ENCODE measurements around the gene RASGEF1B. TPM values are rescaled to one million over a fixed set of nuclear protein-coding genes. Genes with fewer than 3 reads are reported as not detected.
"Not testable (repeated sequence)": the region's sequence is repeated elsewhere in the genome, so short reads cannot be mapped to it uniquely, and the experiment has no call there.

Gene RASGEF1B
- polyA plus RNA-seq, 3 donors = 2.1 to 11.5 (median 10.8) TPM

DNA sequence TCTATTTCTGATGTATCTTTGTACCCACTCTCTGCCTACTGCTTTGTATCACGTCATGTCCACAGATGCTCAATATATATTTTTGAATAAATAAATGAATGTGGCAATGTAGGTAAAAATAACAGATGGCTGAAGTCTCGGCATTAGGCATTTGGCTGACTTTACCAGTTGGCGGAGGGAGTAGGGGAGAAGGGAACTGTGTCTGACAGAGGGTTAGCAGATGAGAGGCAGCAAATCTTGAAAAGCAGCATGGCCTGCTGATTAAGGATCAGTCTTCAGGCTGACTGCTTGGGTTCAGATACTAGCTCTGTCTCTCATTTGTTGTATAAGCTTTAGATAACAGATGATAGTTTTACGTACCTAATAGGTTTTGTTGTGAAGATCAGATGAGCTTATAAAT is 31.9 kb upstream of the RASGEF1B start:
- H3K27ac ChIP-seq (ENCODE audit: low read depth, low read length) = no peak overlapping the region
- WGBS, 3 donors = 79 to 89% (median 84%) methylated on average over 4 of the region's 4 CpGs

GRCh38 chr4:81502564-81502963 is 30.9 kb upstream of the RASGEF1B start:
- no peak overlapping the region for H3K27ac ChIP-seq (ENCODE audit: low read depth, low read length)
- 66 to 89% (median 85%) methylated on average over 4 of the region's 4 CpGs for WGBS, 3 donors

DNA sequence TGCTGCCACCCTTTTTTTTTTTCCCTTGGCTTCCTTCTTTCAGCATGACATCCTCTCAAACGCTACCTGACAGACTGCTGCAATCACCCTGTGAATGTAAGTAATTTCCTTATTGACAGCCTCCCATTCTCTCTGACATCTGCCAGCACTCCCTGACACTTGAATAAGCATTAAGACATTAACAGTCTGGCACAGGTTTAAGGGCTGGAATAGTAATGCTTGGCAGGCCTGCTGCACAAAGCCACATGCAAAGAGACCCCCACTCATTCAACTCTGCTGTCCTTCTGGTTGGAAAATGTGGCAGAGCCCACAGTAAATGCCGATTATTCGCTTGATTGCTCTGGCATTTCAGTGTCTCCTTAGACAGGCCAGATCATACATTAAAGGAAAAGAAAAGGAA is 28.1 kb upstream of the RASGEF1B start:
- H3K27ac ChIP-seq (ENCODE audit: low read depth, low read length) = no peak overlapping the region
- WGBS, 3 donors = 53 to 74% (median 68%) methylated on average over 3 of the region's 3 CpGs

GRCh38 chr4:81498551-81499099 is 26.9 kb upstream of the RASGEF1B start:
- 61 to 88% (median 82%) methylated on average over 1 of the region's 1 CpG for WGBS, 3 donors
- H3K27ac ChIP-seq (ENCODE audit: low read depth, low read length) = no peak overlapping the region

DNA sequence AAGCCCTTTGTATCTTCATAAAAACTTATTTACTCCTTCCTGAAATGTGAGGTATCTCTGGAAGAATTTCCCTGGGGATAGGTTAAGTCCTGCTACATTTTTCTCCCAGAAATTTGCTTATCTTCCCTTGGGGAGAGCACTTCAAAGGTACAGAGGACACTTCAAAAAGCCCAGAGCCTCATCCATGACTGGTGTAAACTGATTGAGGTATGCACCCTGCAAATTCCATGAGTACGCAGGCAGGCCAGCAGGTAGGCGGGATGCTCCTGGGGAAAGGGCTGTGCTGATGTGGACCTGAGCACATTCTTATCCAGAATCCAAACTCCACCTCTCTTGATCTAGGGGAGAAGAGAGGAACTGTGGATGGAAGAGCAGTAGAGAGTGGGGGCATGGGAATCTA is 26.3 kb upstream of the RASGEF1B start:
- no peak overlapping the region for H3K27ac ChIP-seq (ENCODE audit: low read depth, low read length)
- 91 to 98% (median 95%) methylated on average over 2 of the region's 2 CpGs for WGBS, 3 donors

GRCh38 chr4:81495345-81495744 is 23.6 kb upstream of the RASGEF1B start:
- H3K27ac ChIP-seq (ENCODE audit: low read depth, low read length) = no peak overlapping the region

- WGBS, 3 donors = 0 to 2% (median 1%) methylated on average over 1 of the region's 1 CpG
- H3K27ac ChIP-seq (ENCODE audit: low read depth, low read length) = no peak overlapping the region
Measured at GRCh38 chr4:81494031-81494431, 22.3 kb upstream of the RASGEF1B start.

DNA sequence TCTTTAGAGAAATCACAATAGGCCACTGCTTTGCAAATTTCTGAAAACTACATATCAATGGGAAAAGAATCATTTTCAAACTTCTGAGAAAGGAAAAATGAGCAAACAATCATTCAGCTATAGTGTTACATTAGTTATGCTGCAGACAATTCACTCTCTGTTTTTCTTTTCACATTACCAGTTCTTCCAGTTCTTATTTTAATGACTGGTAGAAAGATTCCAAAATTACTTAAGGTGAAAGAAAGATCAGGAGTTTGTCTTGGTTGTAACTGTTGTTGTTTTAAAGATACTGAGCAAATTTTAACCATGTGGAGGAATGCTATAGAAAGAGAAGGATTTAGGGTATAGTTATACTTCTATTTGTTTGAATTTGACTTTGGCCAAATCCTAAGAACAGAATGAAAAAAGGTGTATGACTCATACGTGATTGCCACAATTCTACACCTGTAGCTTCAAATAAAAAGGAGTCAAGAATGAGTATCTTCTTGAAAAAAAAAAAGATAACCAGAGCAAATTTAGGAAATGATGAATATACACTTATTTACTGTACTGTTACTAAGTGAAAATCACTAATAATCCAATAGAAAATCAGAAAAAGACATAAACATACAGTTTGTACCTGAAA is 21.0 kb upstream of the RASGEF1B start:
- H3K27ac ChIP-seq (ENCODE audit: low read depth, low read length) = no peak overlapping the region
- 69 to 89% (median 87%) methylated on average over 1 of the region's 1 CpG for WGBS, 3 donors

GRCh38 chr4:81491943-81492342 is 20.2 kb upstream of the RASGEF1B start:
- 40 to 83% (median 43%) methylated on average over 1 of the region's 1 CpG for WGBS, 3 donors
- no peak overlapping the region for H3K27ac ChIP-seq (ENCODE audit: low read depth, low read length)

DNA sequence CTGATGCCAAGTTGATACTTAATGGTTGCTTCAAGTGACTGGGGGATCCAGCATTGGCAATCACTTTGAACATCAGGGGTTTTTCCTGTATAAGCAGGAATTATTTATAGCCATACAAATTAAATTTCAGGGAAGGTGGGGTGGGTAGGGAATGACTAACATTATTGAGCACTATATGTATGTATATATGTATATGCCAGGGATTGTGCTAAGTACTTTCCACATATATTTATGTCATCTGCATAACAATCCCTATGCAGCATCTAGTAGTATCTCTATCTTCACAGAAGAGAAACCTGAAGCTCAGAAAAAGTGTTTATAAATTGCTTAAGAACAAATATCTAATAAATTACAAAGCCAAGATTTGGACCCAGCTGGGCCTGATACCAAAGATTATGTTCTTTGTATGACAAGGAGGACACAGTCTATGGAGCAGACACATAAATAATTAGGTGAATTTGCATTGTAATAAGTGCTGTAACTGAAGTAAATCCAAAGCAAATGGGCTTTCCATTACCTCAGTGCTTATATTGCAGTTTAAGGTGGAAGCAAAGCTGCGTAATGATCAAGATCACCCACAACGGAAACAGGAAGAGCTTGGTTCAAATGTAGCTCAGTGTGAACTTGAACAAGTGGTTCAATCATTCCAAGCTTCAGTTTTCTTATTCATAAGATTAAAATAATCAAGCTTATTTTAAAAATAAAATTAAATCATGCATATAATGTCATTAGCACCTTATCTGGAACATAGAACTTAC is 18.9 kb upstream of the RASGEF1B start:
- H3K27ac ChIP-seq (ENCODE audit: low read depth, low read length) = no peak overlapping the region
- WGBS, 3 donors = 55 to 76% (median 56%) methylated on average over 2 of the region's 2 CpGs

GRCh38 chr4:81486502-81486901 is 14.8 kb upstream of the RASGEF1B start:
- H3K27ac ChIP-seq (ENCODE audit: low read depth, low read length) = no peak overlapping the region
- 63 to 95% (median 93%) methylated on average over 1 of the region's 1 CpG for WGBS, 3 donors

GRCh38 chr4:81485310-81485980 is 13.7 kb upstream of the RASGEF1B start:
- H3K27ac ChIP-seq (ENCODE audit: low read depth, low read length) = no peak overlapping the region

GRCh38 chr4:81482326-81482725 is 10.6 kb upstream of the RASGEF1B start:
- H3K27ac ChIP-seq (ENCODE audit: low read depth, low read length) = no peak overlapping the region
- 41 to 72% (median 60%) methylated on average over 3 of the region's 3 CpGs for WGBS, 3 donors

More at GRCh38 chr4:81485310-81485980, 13.7 kb upstream of the RASGEF1B start:
- WGBS, 3 donors = 62 to 82% (median 71%) methylated on average over 5 of the region's 5 CpGs

GRCh38 chr4:81481151-81481550 is 9.4 kb upstream of the RASGEF1B start:
- 60 to 90% (median 87%) methylated on average over 3 of the region's 3 CpGs for WGBS, 3 donors
- H3K27ac ChIP-seq (ENCODE audit: low read depth, low read length) = no peak overlapping the region

DNA sequence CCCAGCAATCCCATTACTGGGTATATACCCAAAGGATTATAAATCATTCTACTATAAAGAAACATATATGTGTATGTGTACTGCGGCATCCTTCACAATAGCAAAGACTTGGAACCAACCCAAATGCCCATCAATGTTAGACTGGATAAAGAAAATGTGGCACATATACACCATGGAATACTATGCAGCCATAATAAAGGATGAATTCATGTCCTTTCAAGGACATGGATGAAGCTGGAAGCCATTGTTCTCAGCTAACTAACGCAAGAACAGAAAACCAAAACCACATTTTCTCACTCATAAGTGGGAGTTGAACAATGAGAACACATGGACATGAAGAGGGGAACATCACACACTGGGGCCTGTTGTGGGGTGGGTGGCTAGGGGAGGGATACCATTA is 7.9 kb upstream of the RASGEF1B start:
- WGBS, 3 donors = 60 to 76% (median 65%) methylated on average over 2 of the region's 2 CpGs
- H3K27ac ChIP-seq (ENCODE audit: low read depth, low read length) = not testable (repeated sequence)

- 77 to 89% (median 87%) methylated on average over 19 of the region's 19 CpGs for WGBS, 3 donors
- H3K27ac ChIP-seq (ENCODE audit: low read depth, low read length) = not testable (repeated sequence)
Measured at GRCh38 chr4:81473331-81474265, 1.9 kb upstream of the RASGEF1B start.

DNA sequence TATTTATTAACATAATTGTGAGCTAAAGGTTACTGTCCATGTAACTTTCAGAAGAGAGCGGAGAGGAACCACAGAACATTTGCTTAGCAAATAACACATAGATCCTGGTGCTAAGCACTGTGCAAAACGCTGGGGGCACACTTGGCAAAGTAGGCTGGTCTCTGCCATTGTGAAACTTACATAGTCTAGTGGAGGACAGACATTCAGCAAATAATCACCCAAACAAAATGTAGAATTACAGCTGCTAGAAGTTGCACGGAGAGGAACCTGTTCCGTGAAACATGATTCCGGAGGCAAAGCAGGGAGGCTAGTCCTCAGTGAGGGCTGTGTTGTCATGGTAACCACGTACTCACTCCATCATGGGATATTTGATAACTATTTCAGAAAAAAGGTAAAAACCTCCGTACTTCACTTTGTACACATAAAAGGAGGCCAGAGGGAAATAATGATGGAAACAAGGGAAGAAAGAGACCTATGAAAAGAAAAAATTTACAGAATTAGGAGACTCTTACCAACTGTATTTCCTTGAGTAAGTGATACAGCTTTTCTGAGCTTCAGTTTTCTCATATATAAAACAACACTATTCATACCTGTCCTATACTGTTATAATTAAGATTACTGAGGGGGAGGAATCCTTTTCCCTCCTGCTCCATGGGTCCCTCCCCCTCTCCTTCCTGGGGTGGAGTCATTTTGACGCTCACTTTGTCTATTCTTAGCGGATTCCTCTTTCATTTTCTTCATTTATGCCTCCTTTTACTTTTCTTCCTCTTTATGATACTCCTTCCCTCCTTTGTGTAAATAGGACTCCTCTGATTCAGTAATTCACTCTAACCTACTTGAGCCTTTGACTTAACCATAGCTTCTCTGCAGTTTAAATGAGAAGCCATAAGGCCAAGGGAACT is 825 bp upstream of the RASGEF1B start:
- 30 to 40% (median 36%) methylated on average over 9 of the region's 9 CpGs for WGBS, 3 donors
- H3K27ac ChIP-seq (ENCODE audit: low read depth, low read length) = no peak overlapping the region

DNA sequence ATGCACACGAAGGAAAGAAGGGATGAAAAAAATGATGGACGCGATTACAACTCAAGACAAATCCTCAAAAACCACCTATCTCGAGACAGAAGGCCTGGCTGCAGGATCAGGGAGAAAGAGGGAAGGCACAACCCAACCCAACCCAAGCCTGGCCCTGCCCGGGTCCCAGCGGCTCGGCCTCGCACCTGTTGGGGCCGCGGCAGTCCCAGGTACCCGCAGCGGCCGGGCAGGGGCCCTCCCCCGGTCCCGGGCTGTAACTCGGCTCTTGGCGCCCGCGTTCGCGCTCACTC is 464 bp downstream of the RASGEF1B start:
- 0% methylated on average over 17 to 21 of the region's 21 CpGs for WGBS, 3 donors
- no peak overlapping the region for H3K27ac ChIP-seq (ENCODE audit: low read depth, low read length)

Data from adipose tissue (tissue), 3 donors.